AG10803 (cell line): ENCODE results near the gene CSTF3.

Experiments
- DNase-seq: peaks from one replicate; pipeline ENCODE4 v3.0.0; 2010; ENCODE audit warnings: low read depth
- H3K4me3 ChIP-seq: 2 replicates; pipeline ENCODE4 v1.5.1; 2011; ENCODE audit warnings: mild to moderate bottlenecking, low read length, control low read depth
- CTCF ChIP-seq: conservative IDR thresholded peaks from 2 replicates; pipeline ENCODE4 v1.5.1; 2011; ENCODE audit warnings: mild to moderate bottlenecking, low read length, control low read depth, inconsistent platforms

The CSTF3 gene

GRCh38 chr11:33064033-33064825, 97.1 kb downstream of the CSTF3 start:
- DNase-seq, result no peak
- H3K4me3 ChIP-seq, result no peak overlapping the region
- no peak for TF ChIP-seq CTCF

- H3K4me3 ChIP-seq, result no peak overlapping the region
- peak; percentile 82 for DNase-seq
- no peak for TF ChIP-seq CTCF
Measured at GRCh38 chr11:33063326-33063881, 97.9 kb downstream of the CSTF3 start.

GRCh38 chr11:33062137-33062536, 99.1 kb downstream of the CSTF3 start:
- DNase-seq, result no peak
- TF ChIP-seq CTCF, result no peak
- H3K4me3 ChIP-seq, result no peak overlapping the region

- H3K4me3 ChIP-seq, result no peak overlapping the region
- no peak for DNase-seq
- no peak for TF ChIP-seq CTCF
Measured at GRCh38 chr11:33060271-33060670, 101.0 kb downstream of the CSTF3 start.

GRCh38 chr11:33059331-33060007, 101.8 kb downstream of the CSTF3 start:
- no peak for TF ChIP-seq CTCF
- no peak overlapping the region for H3K4me3 ChIP-seq
- no peak for DNase-seq

GRCh38 chr11:33057284-33057683, 104.0 kb downstream of the CSTF3 start:
- no peak for DNase-seq
- TF ChIP-seq CTCF, result no peak
- H3K4me3 ChIP-seq, result no peak overlapping the region
